WTC11 (cell line): Measurements from ENCODE around the gene TMEM200A.

Experiments used
- CTCF ChIP-seq: fragments of 200-600 bp; IDR thresholded peaks from 2 replicates; pipeline ENCODE4 v1.8.0; 2022; ENCODE audit warnings: antibody characterized with exemption
- MLX ChIP-seq: sonication (generic); formaldehyde crosslinking; IDR thresholded peaks from 2 replicates; pipeline ENCODE4 v1.8.1; 2023; ENCODE audit warnings: mild to moderate bottlenecking, missing genetic modification reagents, moderate library complexity
- SP1 ChIP-seq: sonication (generic); formaldehyde crosslinking; conservative IDR thresholded peaks from 2 replicates; pipeline ENCODE4 v1.8.1; 2022; ENCODE audit warnings: missing genetic modification reagents
- TF ChIP-seq, protein P1 (sequence below): sonication (generic); formaldehyde crosslinking; IDR thresholded peaks from 2 replicates; pipeline ENCODE4 v1.8.1; 2023; ENCODE audit warnings: mild to moderate bottlenecking, missing genetic modification reagents
- TF ChIP-seq, protein P2 (sequence below): sonication (generic); formaldehyde crosslinking; conservative IDR thresholded peaks from 2 replicates; pipeline ENCODE4 v1.8.1; 2022; ENCODE audit warnings: mild to moderate bottlenecking, missing genetic modification reagents
- TF ChIP-seq, protein P3 (sequence below): fragments of 250-450 bp; sonication (Bioruptor Pico); IDR thresholded peaks from 2 replicates; pipeline ENCODE4 v1.9.0; 2021; ENCODE audit warnings: moderate library complexity, mild to moderate bottlenecking, inconsistent platforms, borderline replicate concordance
- TF ChIP-seq, protein P4 (sequence below): sonication (generic); formaldehyde crosslinking; IDR thresholded peaks from 2 replicates; pipeline ENCODE4 v1.8.0; 2022; ENCODE audit warnings: mild to moderate bottlenecking, missing genetic modification reagents
- TF ChIP-seq, protein P5 (sequence below): sonication (generic); formaldehyde crosslinking; IDR thresholded peaks from 2 replicates; pipeline ENCODE4 v1.8.0; 2022; ENCODE audit warnings: mild to moderate bottlenecking, missing genetic modification reagents

DNA sequence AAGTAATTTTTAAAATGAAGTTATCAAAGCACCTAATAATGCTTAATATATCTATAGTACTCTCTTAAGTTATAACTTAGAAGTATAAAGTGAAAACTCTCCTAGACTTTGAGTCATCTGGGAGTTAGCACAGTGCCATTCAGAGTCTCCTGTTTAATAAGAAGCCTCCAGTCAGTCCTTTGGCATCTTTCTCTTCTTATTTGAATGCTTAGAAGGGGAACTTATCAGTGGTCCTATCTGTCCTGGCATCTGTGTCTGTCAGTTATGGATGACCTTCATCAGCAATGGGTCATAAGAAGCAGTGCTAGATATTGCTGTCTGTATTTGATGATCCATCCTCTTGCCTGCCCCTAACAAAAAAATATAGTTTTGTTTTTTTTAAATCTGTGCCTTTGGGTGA, 15.2 kb downstream of the TMEM200A start:
- no peak for TF ChIP-seq CTCF
- TF ChIP-seq SP1 (CRISPR knock-in tag): no peak
- TF ChIP-seq, protein P1, sequence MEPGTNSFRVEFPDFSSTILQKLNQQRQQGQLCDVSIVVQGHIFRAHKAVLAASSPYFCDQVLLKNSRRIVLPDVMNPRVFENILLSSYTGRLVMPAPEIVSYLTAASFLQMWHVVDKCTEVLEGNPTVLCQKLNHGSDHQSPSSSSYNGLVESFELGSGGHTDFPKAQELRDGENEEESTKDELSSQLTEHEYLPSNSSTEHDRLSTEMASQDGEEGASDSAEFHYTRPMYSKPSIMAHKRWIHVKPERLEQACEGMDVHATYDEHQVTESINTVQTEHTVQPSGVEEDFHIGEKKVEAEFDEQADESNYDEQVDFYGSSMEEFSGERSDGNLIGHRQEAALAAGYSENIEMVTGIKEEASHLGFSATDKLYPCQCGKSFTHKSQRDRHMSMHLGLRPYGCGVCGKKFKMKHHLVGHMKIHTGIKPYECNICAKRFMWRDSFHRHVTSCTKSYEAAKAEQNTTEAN (CRISPR knock-in tag): no peak
- TF ChIP-seq, protein P2, sequence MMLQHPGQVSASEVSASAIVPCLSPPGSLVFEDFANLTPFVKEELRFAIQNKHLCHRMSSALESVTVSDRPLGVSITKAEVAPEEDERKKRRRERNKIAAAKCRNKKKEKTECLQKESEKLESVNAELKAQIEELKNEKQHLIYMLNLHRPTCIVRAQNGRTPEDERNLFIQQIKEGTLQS (CRISPR knock-in tag): no peak
- TF ChIP-seq, protein P3, sequence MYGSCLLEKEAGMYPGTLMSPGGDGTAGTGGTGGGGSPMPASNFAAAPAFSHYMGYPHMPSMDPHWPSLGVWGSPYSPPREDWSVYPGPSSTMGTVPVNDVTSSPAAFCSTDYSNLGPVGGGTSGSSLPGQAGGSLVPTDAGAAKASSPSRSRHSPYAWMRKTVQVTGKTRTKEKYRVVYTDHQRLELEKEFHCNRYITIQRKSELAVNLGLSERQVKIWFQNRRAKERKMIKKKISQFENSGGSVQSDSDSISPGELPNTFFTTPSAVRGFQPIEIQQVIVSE: no peak
- TF ChIP-seq, protein P4, sequence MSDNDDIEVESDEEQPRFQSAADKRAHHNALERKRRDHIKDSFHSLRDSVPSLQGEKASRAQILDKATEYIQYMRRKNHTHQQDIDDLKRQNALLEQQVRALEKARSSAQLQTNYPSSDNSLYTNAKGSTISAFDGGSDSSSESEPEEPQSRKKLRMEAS (CRISPR knock-in tag): no peak
- TF ChIP-seq MLX: no peak
- TF ChIP-seq, protein P5, sequence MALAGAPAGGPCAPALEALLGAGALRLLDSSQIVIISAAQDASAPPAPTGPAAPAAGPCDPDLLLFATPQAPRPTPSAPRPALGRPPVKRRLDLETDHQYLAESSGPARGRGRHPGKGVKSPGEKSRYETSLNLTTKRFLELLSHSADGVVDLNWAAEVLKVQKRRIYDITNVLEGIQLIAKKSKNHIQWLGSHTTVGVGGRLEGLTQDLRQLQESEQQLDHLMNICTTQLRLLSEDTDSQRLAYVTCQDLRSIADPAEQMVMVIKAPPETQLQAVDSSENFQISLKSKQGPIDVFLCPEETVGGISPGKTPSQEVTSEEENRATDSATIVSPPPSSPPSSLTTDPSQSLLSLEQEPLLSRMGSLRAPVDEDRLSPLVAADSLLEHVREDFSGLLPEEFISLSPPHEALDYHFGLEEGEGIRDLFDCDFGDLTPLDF (CRISPR knock-in tag): no peak
